ENCODE results near the gene CTSD. TPM values are rescaled to one million over a fixed set of nuclear protein-coding genes. Genes with fewer than 3 reads are reported as not detected.

Gene CTSD
- polyA plus RNA-seq, 1 experiment = 77.8 TPM

DNA sequence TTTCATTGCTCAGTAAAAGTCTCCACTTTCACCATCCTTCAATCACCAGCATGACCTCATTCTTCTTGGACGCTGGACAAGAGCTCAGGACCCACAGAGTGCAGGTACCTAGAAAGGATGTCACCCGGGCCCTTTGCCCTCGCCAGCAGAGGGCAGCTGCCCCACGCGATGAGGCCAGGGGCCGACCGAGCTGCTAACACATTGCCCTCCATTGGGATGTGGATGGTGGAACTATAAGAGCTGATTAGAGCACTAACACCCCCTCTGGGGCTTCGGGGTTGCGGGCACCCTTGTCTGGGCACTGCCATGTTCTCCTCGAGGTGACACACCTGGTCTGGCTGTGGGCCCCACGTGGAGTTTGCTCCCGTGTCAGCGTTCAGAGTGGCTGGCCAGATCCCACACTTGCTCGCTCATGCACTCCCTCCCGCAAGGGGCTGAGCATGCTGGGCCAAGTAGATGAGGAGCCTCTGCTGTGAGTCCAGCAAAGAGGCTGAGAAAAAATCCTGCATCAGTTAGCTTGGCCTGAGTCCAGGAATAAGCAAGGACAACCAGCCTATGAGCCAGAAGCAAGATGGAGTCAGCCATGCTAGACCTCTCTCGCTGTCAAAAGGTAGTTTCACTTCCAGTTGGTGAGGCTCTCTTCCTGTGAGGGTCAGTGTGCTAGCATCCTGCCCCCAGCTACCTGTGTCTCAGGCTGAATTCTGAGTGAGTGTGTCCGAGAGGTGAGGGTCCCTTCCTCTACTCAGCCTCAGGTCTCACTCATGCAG lies 56.9 kb downstream of the CTSD start:
- peaks cover 43% of the 10 kb centered on the region for H3K27me3 ChIP-seq (ENCODE audit: control insufficient read depth, insufficient read depth, low read length)
- DNase-seq (ENCODE audit: low read depth, low spot score) = no peak
- TF ChIP-seq, protein P1, sequence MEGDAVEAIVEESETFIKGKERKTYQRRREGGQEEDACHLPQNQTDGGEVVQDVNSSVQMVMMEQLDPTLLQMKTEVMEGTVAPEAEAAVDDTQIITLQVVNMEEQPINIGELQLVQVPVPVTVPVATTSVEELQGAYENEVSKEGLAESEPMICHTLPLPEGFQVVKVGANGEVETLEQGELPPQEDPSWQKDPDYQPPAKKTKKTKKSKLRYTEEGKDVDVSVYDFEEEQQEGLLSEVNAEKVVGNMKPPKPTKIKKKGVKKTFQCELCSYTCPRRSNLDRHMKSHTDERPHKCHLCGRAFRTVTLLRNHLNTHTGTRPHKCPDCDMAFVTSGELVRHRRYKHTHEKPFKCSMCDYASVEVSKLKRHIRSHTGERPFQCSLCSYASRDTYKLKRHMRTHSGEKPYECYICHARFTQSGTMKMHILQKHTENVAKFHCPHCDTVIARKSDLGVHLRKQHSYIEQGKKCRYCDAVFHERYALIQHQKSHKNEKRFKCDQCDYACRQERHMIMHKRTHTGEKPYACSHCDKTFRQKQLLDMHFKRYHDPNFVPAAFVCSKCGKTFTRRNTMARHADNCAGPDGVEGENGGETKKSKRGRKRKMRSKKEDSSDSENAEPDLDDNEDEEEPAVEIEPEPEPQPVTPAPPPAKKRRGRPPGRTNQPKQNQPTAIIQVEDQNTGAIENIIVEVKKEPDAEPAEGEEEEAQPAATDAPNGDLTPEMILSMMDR (IDR thresholded peaks at IDR 0.05; ENCODE audit: low read depth, low read length) = 0 out of 2 replicates have a peak, but pooled peaks have one; percentile 8
- H3K4me3 ChIP-seq (ENCODE audit: low read depth, low read length) = no peak overlapping the region
- H3K9me3 ChIP-seq (ENCODE audit: control insufficient read depth, insufficient read depth, low read length) = no peaks in the 10 kb centered on the region; the same call in 1 of the 2 replicates
- ChIA-PET POLR2A (no interaction called here), CTCF (interaction anchor here (1.0 to 4.1 kb wide), 3 partner anchors 13 to 126 kb away, joined by 3 to 24 read pairs (median 16); no protein-coding TSS in a partner anchor)
- no peak overlapping the region for H3K27ac ChIP-seq (ENCODE audit: low read depth, low read length)

DNA sequence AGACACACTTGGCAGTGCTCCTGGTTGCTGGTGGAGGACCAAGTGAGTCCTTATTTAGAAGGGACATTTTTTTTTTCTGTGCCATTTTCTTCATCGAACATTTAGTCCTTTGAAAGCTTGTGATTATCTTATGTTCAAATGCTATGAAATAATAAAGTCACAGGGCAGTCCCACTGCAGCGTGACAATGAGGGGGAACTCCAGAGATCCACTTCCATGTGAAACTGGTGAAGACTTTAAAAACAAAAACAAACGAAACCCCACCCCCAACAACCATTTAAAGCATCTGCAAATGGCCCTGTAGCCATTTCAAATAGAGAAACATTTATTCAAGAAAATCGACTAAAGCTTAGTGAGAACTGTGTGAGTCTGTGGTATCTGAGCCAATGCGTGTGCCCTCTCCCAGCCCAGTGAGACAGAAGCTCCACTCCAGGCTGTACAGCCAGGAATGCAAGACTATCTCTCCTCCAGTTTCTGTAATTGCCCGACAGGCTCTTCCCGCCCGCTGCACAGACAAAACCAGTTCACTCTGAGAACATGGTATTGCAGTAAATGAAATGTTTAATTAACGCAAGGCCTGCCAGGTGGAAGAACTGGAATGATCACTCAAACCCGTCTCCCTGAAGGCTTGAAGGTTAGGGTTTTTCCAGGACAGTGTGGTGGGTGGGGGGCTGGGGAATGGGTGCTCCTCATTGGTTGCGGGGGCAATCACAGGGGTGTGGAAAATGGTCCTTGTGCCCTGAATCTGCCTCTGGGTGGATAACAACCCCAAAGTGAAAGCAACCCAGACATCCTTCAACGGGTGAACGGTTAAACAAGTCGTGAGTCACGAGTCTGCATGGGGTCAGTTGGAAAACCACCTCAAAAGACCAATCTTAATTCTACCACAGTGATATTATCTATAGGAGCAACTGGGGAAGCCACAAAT lies 58.3 kb downstream of the CTSD start:
- peaks cover 44% of the 10 kb centered on the region for H3K27me3 ChIP-seq (ENCODE audit: control insufficient read depth, insufficient read depth, low read length)
- TF ChIP-seq, protein P1 (IDR thresholded peaks at IDR 0.05; ENCODE audit: low read depth, low read length) = no peak
- H3K27ac ChIP-seq (ENCODE audit: low read depth, low read length) = no peak overlapping the region
- ChIA-PET CTCF (interaction anchor here (3.6 to 4.1 kb wide), 2 partner anchors 12 to 127 kb away, joined by 16 to 24 read pairs; no protein-coding TSS in a partner anchor), POLR2A (no interaction called here)
- DNase-seq (ENCODE audit: low read depth, low spot score) = no peak
- H3K9me3 ChIP-seq (ENCODE audit: control insufficient read depth, insufficient read depth, low read length) = no peaks in the 10 kb centered on the region; the same call in 1 of the 2 replicates
- H3K4me3 ChIP-seq (ENCODE audit: low read depth, low read length) = no peak overlapping the region

DNA sequence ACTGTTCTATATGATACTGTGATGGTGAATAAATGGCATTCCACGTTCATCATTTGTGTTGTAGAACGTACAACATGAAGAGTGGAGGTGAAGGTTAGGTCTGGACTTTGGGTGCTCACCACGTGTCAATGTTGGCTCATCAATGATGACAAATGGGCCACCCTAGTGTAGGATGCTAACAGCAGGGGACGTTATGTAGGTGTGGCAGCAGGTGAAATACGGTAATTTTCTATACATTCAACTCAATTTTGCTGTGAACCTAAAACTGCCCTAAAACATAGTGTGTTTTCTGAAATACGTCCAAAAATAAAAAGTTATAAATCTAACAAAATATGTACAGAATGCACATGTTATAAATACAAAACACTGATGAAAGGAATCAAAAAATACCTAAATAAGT lies 60.6 kb downstream of the CTSD start:
- H3K4me3 ChIP-seq (ENCODE audit: low read depth, low read length) = no peak overlapping the region
- H3K27ac ChIP-seq (ENCODE audit: low read depth, low read length) = no peak overlapping the region
- DNase-seq (ENCODE audit: low read depth, low spot score) = no peak
- CTCF ChIA-PET = interaction anchor here (0.6 to 2.9 kb wide), 2 partner anchors 50 to 130 kb away, joined by 3 to 19 read pairs; no protein-coding TSS in a partner anchor
- no peaks in the 10 kb centered on the region; the same call in 1 of the 2 replicates for H3K9me3 ChIP-seq (ENCODE audit: control insufficient read depth, insufficient read depth, low read length)
- peaks cover 35% of the 10 kb centered on the region for H3K27me3 ChIP-seq (ENCODE audit: control insufficient read depth, insufficient read depth, low read length)
- POLR2A ChIA-PET = no interaction called here
- TF ChIP-seq, protein P1 (IDR thresholded peaks at IDR 0.05; ENCODE audit: low read depth, low read length) = no peak

Other genes with a start within 250 kb of the CTSD start
- gene DUSP8, start 191.7 kb downstream of the CTSD start, polyA plus RNA-seq (2011; rRNA removed) = 1.5 and 2.1 TPM in 2 replicates
- gene KRTAP5-1, start 178.6 kb downstream of the CTSD start, polyA plus RNA-seq (2011; rRNA removed) = not detected in 2 replicates
- not detected in 2 replicates for gene KRTAP5-2, start 165.6 kb downstream of the CTSD start, polyA plus RNA-seq (2011; rRNA removed)
- not detected in 2 replicates for gene KRTAP5-3, start 155.5 kb downstream of the CTSD start, polyA plus RNA-seq (2011; rRNA removed)
- not detected in 2 replicates for gene KRTAP5-4, start 141.8 kb downstream of the CTSD start, polyA plus RNA-seq (2011; rRNA removed)
- gene KRTAP5-5, start 134.2 kb downstream of the CTSD start, polyA plus RNA-seq (2011; rRNA removed) = not detected in 2 replicates
- gene KRTAP5-6, start 66.7 kb downstream of the CTSD start, polyA plus RNA-seq (2011; rRNA removed) = not detected in 2 replicates
- 0.04 TPM in 1 of 2 replicates, not detected in the other for gene IFITM10, start 13.3 kb downstream of the CTSD start, polyA plus RNA-seq (2011; rRNA removed)
- gene SYT8, start 71.1 kb upstream of the CTSD start, polyA plus RNA-seq (2011; rRNA removed) = not detected in 2 replicates
- not detected in 2 replicates for gene TNNI2, start 75.1 kb upstream of the CTSD start, polyA plus RNA-seq (2011; rRNA removed)
- gene LSP1, start 89.2 kb upstream of the CTSD start, polyA plus RNA-seq (2011; rRNA removed) = 0.10 TPM in 1 of 2 replicates, not detected in the other
- not detected in 2 replicates for gene PRR33, start 128.0 kb upstream of the CTSD start, polyA plus RNA-seq (2011; rRNA removed)
- gene TNNT3, start 155.8 kb upstream of the CTSD start, polyA plus RNA-seq (2011; rRNA removed) = not detected in 2 replicates
- gene MRPL23, start 183.4 kb upstream of the CTSD start, polyA plus RNA-seq (2011; rRNA removed) = 63.3 and 78.3 TPM in 2 replicates
- gene H19, start 233.9 kb upstream of the CTSD start, polyA plus RNA-seq (2011; rRNA removed) = 0.10 and 0.21 TPM in 2 replicates

Data from AG04450 (cell line).